Gastrocnemius medialis (tissue), 4 donors: ENCODE results near the gene UTP11. TPM values are rescaled to one million over a fixed set of nuclear protein-coding genes. Genes with fewer than 3 reads are reported as not detected.

Experiments
- ATAC-seq, 2 donors: fragments of 150-250 bp; one replicate each; pipeline ENCODE4 v1.9.1; 2016
- DNase-seq, 2 donors: peaks; one replicate each; pipeline ENCODE4 v3.0.0-alpha.2; 2019
- H3K27ac ChIP-seq, 4 donors: fragments of 200-600 bp; sonication (generic); 1 replicate in 1 of 4; 2 replicates in 3 of 4; pipeline ENCODE4 v1.5.1; 2016 to 2018; ENCODE audit warnings: mild to moderate bottlenecking in 2 of 4, moderate library complexity in 1 of 4
- H3K27me3 ChIP-seq, 3 donors: fragments of 200-600 bp; sonication (generic) in 2 of 3; 1 replicate in 1 of 3; 2 replicates in 2 of 3; pipeline versions ENCODE4 v1.5.1 to v1.6.0; 2016 to 2019; ENCODE audit warnings: mild to moderate bottlenecking in 1 of 3, moderate library complexity in 1 of 3
- H3K36me3 ChIP-seq, 2 donors: fragments of 200-600 bp; sonication (generic) in 1 of 2; one replicate each; pipeline ENCODE4 v1.5.1; 2017 to 2018
- H3K4me1 ChIP-seq, 2 donors: fragments of 200-600 bp; sonication (generic) in 1 of 2; one replicate each; pipeline ENCODE4 v1.5.1; 2016 to 2017; ENCODE audit warnings: mild to moderate bottlenecking in 2 of 2
- H3K4me3 ChIP-seq, 4 donors: fragments of 200-600 bp; sonication (generic) in 3 of 4; 1 replicate in 1 of 4; 2 replicates in 3 of 4; pipeline ENCODE4 v1.5.1; 2016 to 2019; ENCODE audit warnings: mild to moderate bottlenecking in 2 of 4
- H3K9me3 ChIP-seq, 3 donors: fragments of 200-600 bp; sonication (generic) in 2 of 3; 1 replicate in 1 of 3; 2 replicates in 2 of 3; pipeline ENCODE4 v1.5.1; 2016 to 2019
- POLR2A ChIP-seq, 2 donors: fragments of 450-650 bp; IDR thresholded peaks; one replicate each; pipeline ENCODE4 v1.6.1; 2017; ENCODE audit warnings: antibody characterized with exemption in 2 of 2, mild to moderate bottlenecking in 2 of 2, moderate library complexity in 2 of 2
- in situ Hi-C, 4 donors: fragments of 200-750 bp; cut with MboI; loops; one replicate each; pipeline versions ENCODE4 v1.15.0 to v1.8.0; 2017; ENCODE audit warnings: low sequenced_read_pairs in 4 of 4
- intact Hi-C: fragments of 100-400 bp; cut with DNase I; formaldehyde crosslinking; loops from one replicate; pipeline ENCODE4 v1.15.1; 2023; ENCODE audit warnings: low total_unique reads
- total RNA-seq, 4 donors: library from RNA; depleted of rRNA; stranded (reverse); fragments of >200 nt; gene quantifications; one replicate each; pipeline versions ENCODE4 v1.1.0 to v1.2.3, GENCODE V29; 2016
- TF ChIP-seq, protein P1 (sequence below), 5 experiments: fragments of 450-650 bp in 3 of 5; fragments of 200-600 bp in 2 of 5; sonication (generic) in 2 of 5; IDR thresholded peaks in 4 of 5; conservative IDR thresholded peaks in 1 of 5; 1 replicate in 4 of 5; 2 replicates in 1 of 5; pipeline ENCODE4 v1.5.1; 2016 to 2019; ENCODE audit warnings: antibody characterized with exemption in 5 of 5, mild to moderate bottlenecking in 3 of 5, moderate library complexity in 3 of 5

UTP11 gene
- total RNA-seq, 4 donors from 2014 or later, result 141 to 206 (median 186) TPM

DNA sequence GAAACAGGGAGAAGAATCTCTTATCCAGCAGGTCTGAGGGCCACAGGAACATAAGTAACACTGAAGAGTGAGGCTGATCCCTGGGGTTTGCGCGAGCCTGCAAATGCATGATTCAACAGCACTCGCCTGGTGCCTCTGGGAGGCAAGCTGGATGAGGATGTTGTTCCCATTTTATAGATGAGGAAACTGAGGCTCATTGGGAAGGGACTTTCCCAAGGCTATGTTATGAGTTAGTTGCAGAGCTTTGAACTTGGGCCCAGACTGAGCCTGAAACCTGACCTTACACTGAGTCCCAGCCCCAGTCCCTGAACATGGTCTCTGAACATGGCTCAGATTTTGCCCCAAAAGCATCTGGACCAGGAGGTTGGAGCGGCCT, 61.8 kb downstream of the UTP11 start:
- TF ChIP-seq POLR2A (IDR thresholded peaks at IDR 0.05), result no peak
- TF ChIP-seq, protein P1, sequence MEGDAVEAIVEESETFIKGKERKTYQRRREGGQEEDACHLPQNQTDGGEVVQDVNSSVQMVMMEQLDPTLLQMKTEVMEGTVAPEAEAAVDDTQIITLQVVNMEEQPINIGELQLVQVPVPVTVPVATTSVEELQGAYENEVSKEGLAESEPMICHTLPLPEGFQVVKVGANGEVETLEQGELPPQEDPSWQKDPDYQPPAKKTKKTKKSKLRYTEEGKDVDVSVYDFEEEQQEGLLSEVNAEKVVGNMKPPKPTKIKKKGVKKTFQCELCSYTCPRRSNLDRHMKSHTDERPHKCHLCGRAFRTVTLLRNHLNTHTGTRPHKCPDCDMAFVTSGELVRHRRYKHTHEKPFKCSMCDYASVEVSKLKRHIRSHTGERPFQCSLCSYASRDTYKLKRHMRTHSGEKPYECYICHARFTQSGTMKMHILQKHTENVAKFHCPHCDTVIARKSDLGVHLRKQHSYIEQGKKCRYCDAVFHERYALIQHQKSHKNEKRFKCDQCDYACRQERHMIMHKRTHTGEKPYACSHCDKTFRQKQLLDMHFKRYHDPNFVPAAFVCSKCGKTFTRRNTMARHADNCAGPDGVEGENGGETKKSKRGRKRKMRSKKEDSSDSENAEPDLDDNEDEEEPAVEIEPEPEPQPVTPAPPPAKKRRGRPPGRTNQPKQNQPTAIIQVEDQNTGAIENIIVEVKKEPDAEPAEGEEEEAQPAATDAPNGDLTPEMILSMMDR (IDR thresholded peaks at IDR 0.05 in 4 of 5, conservative IDR thresholded peaks at IDR 0.05 in 1 of 5), result no peak
- Histone ChIP-seq H3K36me3 (no peaks in the 10 kb centered on the region), H3K9me3 (no peaks in the 10 kb centered on the region), H3K27ac (no peak overlapping the region), H3K27me3 (peaks cover 0 to 16% (median 0%) of the 10 kb centered on the region in 3 donors), H3K4me3 (no peak overlapping the region), H3K4me1 (no peaks in the 10 kb centered on the region)
- ATAC-seq (no peak), DNase-seq (no peak)
- in situ Hi-C loops, result loop anchor here in 2 of 4 donors (25.0 kb wide), 2 partner anchors 738 to 763 kb away; no protein-coding TSS in a partner anchor
- intact Hi-C loops, result loop anchor here (10.0 kb wide), 1 partner anchor 649 kb away; no protein-coding TSS in a partner anchor

Other genes with a start within 250 kb of the UTP11 start
- gene EPHA10, start 247.6 kb upstream of the UTP11 start, total RNA-seq, result under 1 TPM in 1 of 4 donors, not detected in 3; 0.17 TPM
- gene MANEAL, start 218.9 kb upstream of the UTP11 start, total RNA-seq, result 1 to 10 TPM; 2.3 to 9.9 (median 4.0) TPM
- gene C1orf122, start 204.9 kb upstream of the UTP11 start, total RNA-seq, result 10 to 100 TPM; 41.2 to 96.0 (median 56.8) TPM
- gene YRDC, start 204.5 kb upstream of the UTP11 start, total RNA-seq, result 10 to 100 TPM; 11.2 to 13.6 (median 11.7) TPM
- 1 to 10 TPM; 4.0 to 9.4 (median 6.4) TPM for gene MTF1, start 153.1 kb upstream of the UTP11 start, total RNA-seq
- gene INPP5B, start 65.7 kb upstream of the UTP11 start, total RNA-seq, result 10 to 100 TPM in 2 of 4 donors, 1 to 10 TPM in 2; 6.8 to 13.4 (median 10.1) TPM
- 10 to 100 TPM; 23.0 to 41.4 (median 34.8) TPM for gene SF3A3, start 22.7 kb upstream of the UTP11 start, total RNA-seq
- 1,000 to 10,000 TPM in 2 of 4 donors, 100 to 1,000 TPM in 2; 725 to 1,282 (median 1,051) TPM for gene FHL3, start 7.2 kb upstream of the UTP11 start, total RNA-seq
- 1 to 10 TPM in 1 of 4 donors, under 1 TPM in 3; 0.13 to 2.3 (median 0.69) TPM for gene POU3F1, start 34.1 kb downstream of the UTP11 start, total RNA-seq